SH-SY5Y (cell line): ENCODE measurements around the gene PCIF1.

Source experiments
- GATA2 ChIP-seq: IDR thresholded peaks from 2 replicates; pipeline ENCODE4 v1.6.1; 2011; ENCODE audit warnings: mild to moderate bottlenecking, low read depth, low read length
- GATA3 ChIP-seq: IDR thresholded peaks from 2 replicates; pipeline ENCODE4 v1.6.1; 2011; ENCODE audit warnings: low read depth, mild to moderate bottlenecking, low read length, moderate library complexity

The PCIF1 gene

GRCh38 chr20:45913116-45913515 lies 21.4 kb upstream of the PCIF1 start:
- TF ChIP-seq GATA2 (no peak), GATA3 (no peak)

GRCh38 chr20:45917790-45918141 lies 16.7 kb upstream of the PCIF1 start:
- TF ChIP-seq GATA2 (no peak), GATA3 (no peak)

GRCh38 chr20:45918182-45918737 lies 16.2 kb upstream of the PCIF1 start:
- TF ChIP-seq GATA3 (no peak), GATA2 (no peak)

- no peak for TF ChIP-seq GATA2
- TF ChIP-seq GATA3 = no peak
These were observed 15.5 kb upstream of the PCIF1 start for GRCh38 chr20:45918779-45919537.

GRCh38 chr20:45919542-45920399 lies 14.7 kb upstream of the PCIF1 start:
- TF ChIP-seq GATA2 (peak; percentile 65), GATA3 (no peak)

- TF ChIP-seq GATA2 (no peak), GATA3 (no peak)
These were observed 13.8 kb upstream of the PCIF1 start for GRCh38 chr20:45920462-45921336.

GRCh38 chr20:45921337-45922189 lies 12.9 kb upstream of the PCIF1 start:
- TF ChIP-seq GATA3 (no peak), GATA2 (no peak)

GRCh38 chr20:45924391-45925261 lies 9.9 kb upstream of the PCIF1 start:
- TF ChIP-seq GATA2 (no peak), GATA3 (no peak)

GRCh38 chr20:45925821-45926506 lies 8.5 kb upstream of the PCIF1 start:
- TF ChIP-seq GATA2 (no peak), GATA3 (no peak)

- TF ChIP-seq GATA3 (no peak), GATA2 (no peak)
These were observed 7.8 kb upstream of the PCIF1 start for GRCh38 chr20:45926731-45927070.

GRCh38 chr20:45927071-45927878 lies 7.2 kb upstream of the PCIF1 start:
- TF ChIP-seq GATA2 (no peak), GATA3 (no peak)
